ENCODE measurements around the gene VCP. TPM values are rescaled to one million over a fixed set of nuclear protein-coding genes. Genes with fewer than 3 reads are reported as not detected.

Gene VCP
- total and polyA plus RNA-seq, 2 experiments from 2014 or later, result 130 to 408 TPM

DNA sequence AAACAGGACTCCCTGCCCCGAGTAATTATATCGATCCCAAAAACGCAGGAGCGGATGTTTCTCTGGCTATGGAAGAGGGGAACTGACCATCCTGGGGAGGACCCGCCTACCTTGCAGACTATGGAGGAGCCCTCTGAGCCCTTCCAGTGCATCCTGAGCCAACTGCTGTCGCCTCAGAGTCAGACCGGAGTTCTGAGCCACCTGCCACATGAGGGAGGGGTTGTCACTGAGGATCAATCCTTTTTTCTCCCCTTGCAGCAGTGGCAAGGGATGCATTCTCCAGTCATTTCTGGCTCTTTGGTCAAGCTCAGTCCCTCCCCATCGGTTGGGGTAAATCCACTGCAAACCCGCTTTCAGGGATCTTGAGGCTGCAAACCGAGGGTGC is 6.6 kb upstream of the VCP start:
- peak overlapping the region; percentile 61; the same call in 1 of the 2 replicates for H2AFZ ChIP-seq
- H3K27ac ChIP-seq (ENCODE audit: low read depth), result peak overlapping the region; percentile 85; the same call in 1 of the 2 replicates

More for the DNA sequence above, 6.6 kb upstream of the VCP start:
- 0 out of 2 replicates have a peak, but pooled peaks cover 2% of the 10 kb centered on the region for H3F3A ChIP-seq (replicated peaks; ENCODE audit: low read depth)
- H3K4me2 ChIP-seq, result peak overlapping the region; percentile 74
- TF ChIP-seq ZNF114 (CRISPR knock-in tag; IDR thresholded peaks at IDR 0.05) (no peak), CREB1 (CRISPR knock-in tag; IDR thresholded peaks at IDR 0.05; ENCODE audit: low read depth) (no peak), ZNF331 (CRISPR knock-in tag; IDR thresholded peaks at IDR 0.05; ENCODE audit: low read depth) (no peak), EZH2phosphoT487 (IDR thresholded peaks at IDR 0.05; ENCODE audit: unreplicated experiment) (no peak), STAT1 (IDR thresholded peaks at IDR 0.05; ENCODE audit: unreplicated experiment) (no peak), JUNB (IDR thresholded peaks at IDR 0.05; ENCODE audit: unreplicated experiment) (no peak), NANOG (IDR thresholded peaks at IDR 0.05; ENCODE audit: borderline replicate concordance) (no peak), EZH2 (IDR thresholded peaks at IDR 0.05; ENCODE audit: low read depth, unreplicated experiment) (no peak), POLR2AphosphoS5 (IDR thresholded peaks at IDR 0.05; ENCODE audit: low read depth) (no peak)
- TF ChIP-seq, protein P1, sequence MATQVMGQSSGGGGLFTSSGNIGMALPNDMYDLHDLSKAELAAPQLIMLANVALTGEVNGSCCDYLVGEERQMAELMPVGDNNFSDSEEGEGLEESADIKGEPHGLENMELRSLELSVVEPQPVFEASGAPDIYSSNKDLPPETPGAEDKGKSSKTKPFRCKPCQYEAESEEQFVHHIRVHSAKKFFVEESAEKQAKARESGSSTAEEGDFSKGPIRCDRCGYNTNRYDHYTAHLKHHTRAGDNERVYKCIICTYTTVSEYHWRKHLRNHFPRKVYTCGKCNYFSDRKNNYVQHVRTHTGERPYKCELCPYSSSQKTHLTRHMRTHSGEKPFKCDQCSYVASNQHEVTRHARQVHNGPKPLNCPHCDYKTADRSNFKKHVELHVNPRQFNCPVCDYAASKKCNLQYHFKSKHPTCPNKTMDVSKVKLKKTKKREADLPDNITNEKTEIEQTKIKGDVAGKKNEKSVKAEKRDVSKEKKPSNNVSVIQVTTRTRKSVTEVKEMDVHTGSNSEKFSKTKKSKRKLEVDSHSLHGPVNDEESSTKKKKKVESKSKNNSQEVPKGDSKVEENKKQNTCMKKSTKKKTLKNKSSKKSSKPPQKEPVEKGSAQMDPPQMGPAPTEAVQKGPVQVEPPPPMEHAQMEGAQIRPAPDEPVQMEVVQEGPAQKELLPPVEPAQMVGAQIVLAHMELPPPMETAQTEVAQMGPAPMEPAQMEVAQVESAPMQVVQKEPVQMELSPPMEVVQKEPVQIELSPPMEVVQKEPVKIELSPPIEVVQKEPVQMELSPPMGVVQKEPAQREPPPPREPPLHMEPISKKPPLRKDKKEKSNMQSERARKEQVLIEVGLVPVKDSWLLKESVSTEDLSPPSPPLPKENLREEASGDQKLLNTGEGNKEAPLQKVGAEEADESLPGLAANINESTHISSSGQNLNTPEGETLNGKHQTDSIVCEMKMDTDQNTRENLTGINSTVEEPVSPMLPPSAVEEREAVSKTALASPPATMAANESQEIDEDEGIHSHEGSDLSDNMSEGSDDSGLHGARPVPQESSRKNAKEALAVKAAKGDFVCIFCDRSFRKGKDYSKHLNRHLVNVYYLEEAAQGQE (IDR thresholded peaks at IDR 0.05; ENCODE audit: unreplicated experiment), result no peak
- TF ChIP-seq, protein P2, sequence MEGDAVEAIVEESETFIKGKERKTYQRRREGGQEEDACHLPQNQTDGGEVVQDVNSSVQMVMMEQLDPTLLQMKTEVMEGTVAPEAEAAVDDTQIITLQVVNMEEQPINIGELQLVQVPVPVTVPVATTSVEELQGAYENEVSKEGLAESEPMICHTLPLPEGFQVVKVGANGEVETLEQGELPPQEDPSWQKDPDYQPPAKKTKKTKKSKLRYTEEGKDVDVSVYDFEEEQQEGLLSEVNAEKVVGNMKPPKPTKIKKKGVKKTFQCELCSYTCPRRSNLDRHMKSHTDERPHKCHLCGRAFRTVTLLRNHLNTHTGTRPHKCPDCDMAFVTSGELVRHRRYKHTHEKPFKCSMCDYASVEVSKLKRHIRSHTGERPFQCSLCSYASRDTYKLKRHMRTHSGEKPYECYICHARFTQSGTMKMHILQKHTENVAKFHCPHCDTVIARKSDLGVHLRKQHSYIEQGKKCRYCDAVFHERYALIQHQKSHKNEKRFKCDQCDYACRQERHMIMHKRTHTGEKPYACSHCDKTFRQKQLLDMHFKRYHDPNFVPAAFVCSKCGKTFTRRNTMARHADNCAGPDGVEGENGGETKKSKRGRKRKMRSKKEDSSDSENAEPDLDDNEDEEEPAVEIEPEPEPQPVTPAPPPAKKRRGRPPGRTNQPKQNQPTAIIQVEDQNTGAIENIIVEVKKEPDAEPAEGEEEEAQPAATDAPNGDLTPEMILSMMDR (conservative IDR thresholded peaks at IDR 0.05; ENCODE audit: low read depth in 2 of 2), result no peak
- TF ChIP-seq, protein P3, sequence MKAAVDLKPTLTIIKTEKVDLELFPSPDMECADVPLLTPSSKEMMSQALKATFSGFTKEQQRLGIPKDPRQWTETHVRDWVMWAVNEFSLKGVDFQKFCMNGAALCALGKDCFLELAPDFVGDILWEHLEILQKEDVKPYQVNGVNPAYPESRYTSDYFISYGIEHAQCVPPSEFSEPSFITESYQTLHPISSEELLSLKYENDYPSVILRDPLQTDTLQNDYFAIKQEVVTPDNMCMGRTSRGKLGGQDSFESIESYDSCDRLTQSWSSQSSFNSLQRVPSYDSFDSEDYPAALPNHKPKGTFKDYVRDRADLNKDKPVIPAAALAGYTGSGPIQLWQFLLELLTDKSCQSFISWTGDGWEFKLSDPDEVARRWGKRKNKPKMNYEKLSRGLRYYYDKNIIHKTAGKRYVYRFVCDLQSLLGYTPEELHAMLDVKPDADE (IDR thresholded peaks at IDR 0.05), result no peak
- TF ChIP-seq, protein P4, sequence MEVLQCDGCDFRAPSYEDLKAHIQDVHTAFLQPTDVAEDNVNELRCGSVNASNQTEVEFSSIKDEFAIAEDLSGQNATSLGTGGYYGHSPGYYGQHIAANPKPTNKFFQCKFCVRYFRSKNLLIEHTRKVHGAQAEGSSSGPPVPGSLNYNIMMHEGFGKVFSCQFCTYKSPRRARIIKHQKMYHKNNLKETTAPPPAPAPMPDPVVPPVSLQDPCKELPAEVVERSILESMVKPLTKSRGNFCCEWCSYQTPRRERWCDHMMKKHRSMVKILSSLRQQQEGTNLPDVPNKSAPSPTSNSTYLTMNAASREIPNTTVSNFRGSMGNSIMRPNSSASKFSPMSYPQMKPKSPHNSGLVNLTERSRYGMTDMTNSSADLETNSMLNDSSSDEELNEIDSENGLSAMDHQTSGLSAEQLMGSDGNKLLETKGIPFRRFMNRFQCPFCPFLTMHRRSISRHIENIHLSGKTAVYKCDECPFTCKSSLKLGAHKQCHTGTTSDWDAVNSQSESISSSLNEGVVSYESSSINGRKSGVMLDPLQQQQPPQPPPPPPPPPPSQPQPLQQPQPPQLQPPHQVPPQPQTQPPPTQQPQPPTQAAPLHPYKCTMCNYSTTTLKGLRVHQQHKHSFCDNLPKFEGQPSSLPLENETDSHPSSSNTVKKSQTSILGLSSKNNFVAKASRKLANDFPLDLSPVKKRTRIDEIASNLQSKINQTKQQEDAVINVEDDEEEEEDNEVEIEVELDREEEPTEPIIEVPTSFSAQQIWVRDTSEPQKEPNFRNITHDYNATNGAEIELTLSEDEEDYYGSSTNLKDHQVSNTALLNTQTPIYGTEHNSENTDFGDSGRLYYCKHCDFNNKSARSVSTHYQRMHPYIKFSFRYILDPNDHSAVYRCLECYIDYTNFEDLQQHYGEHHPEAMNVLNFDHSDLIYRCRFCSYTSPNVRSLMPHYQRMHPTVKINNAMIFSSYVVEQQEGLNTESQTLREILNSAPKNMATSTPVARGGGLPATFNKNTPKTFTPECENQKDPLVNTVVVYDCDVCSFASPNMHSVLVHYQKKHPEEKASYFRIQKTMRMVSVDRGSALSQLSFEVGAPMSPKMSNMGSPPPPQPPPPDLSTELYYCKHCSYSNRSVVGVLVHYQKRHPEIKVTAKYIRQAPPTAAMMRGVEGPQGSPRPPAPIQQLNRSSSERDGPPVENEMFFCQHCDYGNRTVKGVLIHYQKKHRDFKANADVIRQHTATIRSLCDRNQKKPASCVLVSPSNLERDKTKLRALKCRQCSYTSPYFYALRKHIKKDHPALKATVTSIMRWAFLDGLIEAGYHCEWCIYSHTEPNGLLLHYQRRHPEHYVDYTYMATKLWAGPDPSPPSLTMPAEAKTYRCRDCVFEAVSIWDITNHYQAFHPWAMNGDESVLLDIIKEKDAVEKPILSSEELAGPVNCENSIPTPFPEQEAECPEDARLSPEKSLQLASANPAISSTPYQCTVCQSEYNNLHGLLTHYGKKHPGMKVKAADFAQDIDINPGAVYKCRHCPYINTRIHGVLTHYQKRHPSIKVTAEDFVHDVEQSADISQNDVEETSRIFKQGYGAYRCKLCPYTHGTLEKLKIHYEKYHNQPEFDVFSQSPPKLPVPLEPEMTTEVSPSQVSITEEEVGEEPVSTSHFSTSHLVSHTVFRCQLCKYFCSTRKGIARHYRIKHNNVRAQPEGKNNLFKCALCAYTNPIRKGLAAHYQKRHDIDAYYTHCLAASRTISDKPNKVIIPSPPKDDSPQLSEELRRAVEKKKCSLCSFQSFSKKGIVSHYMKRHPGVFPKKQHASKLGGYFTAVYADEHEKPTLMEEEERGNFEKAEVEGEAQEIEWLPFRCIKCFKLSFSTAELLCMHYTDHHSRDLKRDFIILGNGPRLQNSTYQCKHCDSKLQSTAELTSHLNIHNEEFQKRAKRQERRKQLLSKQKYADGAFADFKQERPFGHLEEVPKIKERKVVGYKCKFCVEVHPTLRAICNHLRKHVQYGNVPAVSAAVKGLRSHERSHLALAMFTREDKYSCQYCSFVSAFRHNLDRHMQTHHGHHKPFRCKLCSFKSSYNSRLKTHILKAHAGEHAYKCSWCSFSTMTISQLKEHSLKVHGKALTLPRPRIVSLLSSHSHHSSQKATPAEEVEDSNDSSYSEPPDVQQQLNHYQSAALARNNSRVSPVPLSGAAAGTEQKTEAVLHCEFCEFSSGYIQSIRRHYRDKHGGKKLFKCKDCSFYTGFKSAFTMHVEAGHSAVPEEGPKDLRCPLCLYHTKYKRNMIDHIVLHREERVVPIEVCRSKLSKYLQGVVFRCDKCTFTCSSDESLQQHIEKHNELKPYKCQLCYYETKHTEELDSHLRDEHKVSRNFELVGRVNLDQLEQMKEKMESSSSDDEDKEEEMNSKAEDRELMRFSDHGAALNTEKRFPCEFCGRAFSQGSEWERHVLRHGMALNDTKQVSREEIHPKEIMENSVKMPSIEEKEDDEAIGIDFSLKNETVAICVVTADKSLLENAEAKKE (CRISPR knock-in tag; IDR thresholded peaks at IDR 0.05), result no peak
- H3K4me3 ChIP-seq, result peak overlapping the region; percentile 91
- peaks cover 42% of the 10 kb centered on the region for H3K36me3 Mint-ChIP-seq (ENCODE audit: low read depth)
- peaks cover 7% of the 10 kb centered on the region for H3K4me1 ChIP-seq (ENCODE audit: insufficient read depth)
- no peaks in the 10 kb centered on the region for H3K9me3 Mint-ChIP-seq
- H3K27me3 ChIP-seq (ENCODE audit: insufficient read depth), result no peaks in the 10 kb centered on the region
- ATAC-seq (peak; percentile 7), DNase-seq (ENCODE audit: low spot score) (no peak)
- H3K4me1 Mint-ChIP-seq, result peaks cover 16% of the 10 kb centered on the region
- H3K4me3 Mint-ChIP-seq, result peak overlapping the region; percentile 93
- 0 out of 2 replicates have a peak, but pooled peaks cover 3% of the 10 kb centered on the region for H3K36me3 ChIP-seq (ENCODE audit: insufficient read depth)
- H3K27ac Mint-ChIP-seq, result peak overlapping the region; percentile 90
- H3K9me2 ChIP-seq (ENCODE audit: insufficient read depth), result no peaks in the 10 kb centered on the region
- peaks cover 8% of the 10 kb centered on the region for H3K27me3 Mint-ChIP-seq (ENCODE audit: insufficient read depth, low read depth, poor library complexity)
- no peaks in the 10 kb centered on the region; the same call in 1 of the 2 replicates for H4K20me1 ChIP-seq (replicated peaks; ENCODE audit: insufficient read depth)
- peaks cover 24% of the 10 kb centered on the region for H3K79me2 ChIP-seq (replicated peaks; ENCODE audit: insufficient read depth)
